AG04450 (cell line): ENCODE results near the gene MPST. TPM values are rescaled to one million over a fixed set of nuclear protein-coding genes. Genes with fewer than 3 reads are reported as not detected.
A peak's percentile ranks its signal among the peaks of the same experiment; 100 is the strongest.

Experiments
- CTCF ChIA-PET: fragments of 300-600, 350-600 bp; formaldehyde crosslinking; extraction: SDS; loops from one replicate; lab custom pipeline; 2022; ENCODE audit warnings: antibody characterized with exemption, inconsistent platforms; lab: Charles Lee
- POLR2A ChIA-PET: fragments of 350-600 bp; formaldehyde crosslinking; extraction: SDS; loops from one replicate; lab custom pipeline; 2021; ENCODE audit warnings: antibody characterized with exemption, inconsistent platforms; lab: Yijun Ruan, JAX
- DNase-seq: peaks from one replicate; pipeline ENCODE4 v3.0.0-alpha.2; 2011; ENCODE audit warnings: low read depth, low spot score
- H3K27ac ChIP-seq: one replicate; pipeline ENCODE4 v1.5.1; 2012; ENCODE audit warnings: low read depth, low read length, control low read depth
- H3K27me3 ChIP-seq: one replicate; pipeline ENCODE4 v1.6.0; 2012; ENCODE audit warnings: low read length; ENCODE audit not compliant: control insufficient read depth, insufficient read depth
- H3K4me3 ChIP-seq: 2 replicates; pipeline ENCODE4 v1.5.1; 2011; ENCODE audit warnings: mild to moderate bottlenecking, low read depth, low read length, control low read depth
- H3K9me3 ChIP-seq: 2 replicates; pipeline ENCODE4 v1.5.1; 2012; ENCODE audit warnings: low read length; ENCODE audit not compliant: control insufficient read depth, insufficient read depth
- CTCF ChIP-seq: IDR thresholded peaks from 2 replicates; pipeline ENCODE4 v1.5.1; 2011; ENCODE audit warnings: low read depth, low read length, control low read depth, inconsistent platforms
- polyA plus RNA-seq: library from polyadenylated mRNA; depleted of rRNA; stranded (reverse); fragments of >200 nt; gene quantifications from 2 replicates; pipeline ENCODE4 v1.2.3, GENCODE V29; 2011

The MPST gene
- polyA plus RNA-seq, 1 experiment: 33.3 TPM

DNA sequence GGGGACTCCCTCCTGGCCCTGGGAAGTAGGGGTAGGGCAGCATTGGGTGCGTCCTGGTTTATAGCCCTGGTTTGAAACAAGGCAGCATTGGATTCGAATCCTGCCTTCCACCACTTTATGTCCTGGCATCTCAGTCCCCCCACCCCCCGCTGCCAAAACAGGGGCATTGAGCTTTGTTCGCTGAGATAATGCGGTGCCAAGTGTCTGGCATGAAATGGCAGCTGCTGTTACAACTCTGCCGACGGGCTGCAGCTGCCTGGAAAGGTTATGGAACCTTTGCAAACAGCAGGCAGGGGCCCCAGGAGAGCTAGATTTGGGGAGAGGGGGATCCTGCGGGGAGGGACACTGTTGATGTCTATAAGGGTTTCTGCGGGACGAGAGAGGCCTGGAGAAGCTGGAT is 2.2 kb upstream of the MPST start:
- TF ChIP-seq CTCF: no peak
- DNase-seq: no peak
- H3K27ac ChIP-seq: no peak overlapping the region
- no peaks in the 10 kb centered on the region for H3K27me3 ChIP-seq
- CTCF ChIA-PET: interaction anchor here (2.6 kb wide), 1 partner anchor 161 kb away, joined by 10 read pairs; no protein-coding TSS in a partner anchor
- POLR2A ChIA-PET: interaction anchor here (0.6 to 0.7 kb wide), 2 partner anchors 26 to 79 kb away, joined by 3 to 4 read pairs; no protein-coding TSS in a partner anchor
- 0 out of 2 replicates have a peak overlapping the region, but pooled peaks have one; percentile 4 for H3K4me3 ChIP-seq
- H3K9me3 ChIP-seq: no peaks in the 10 kb centered on the region; the same call in 1 of the 2 replicates

GRCh38 chr22:37018086-37018814 is 1.3 kb upstream of the MPST start:
- DNase-seq: no peak
- no peak overlapping the region for H3K27ac ChIP-seq
- H3K4me3 ChIP-seq: peak overlapping the region; percentile 78
- H3K27me3 ChIP-seq: no peaks in the 10 kb centered on the region
- TF ChIP-seq CTCF: no peak
- ChIA-PET CTCF (interaction anchor here (2.6 to 5.0 kb wide), 2 partner anchors 13 to 162 kb away, joined by 10 to 36 read pairs; no protein-coding TSS in a partner anchor), POLR2A (interaction anchor here (0.6 to 1.6 kb wide), 5 partner anchors 12 to 242 kb away, joined by 3 to 9 read pairs (median 4); partner anchors contain the start of genes IFT27 and KCTD17)
- no peaks in the 10 kb centered on the region; the same call in 1 of the 2 replicates for H3K9me3 ChIP-seq

DNA sequence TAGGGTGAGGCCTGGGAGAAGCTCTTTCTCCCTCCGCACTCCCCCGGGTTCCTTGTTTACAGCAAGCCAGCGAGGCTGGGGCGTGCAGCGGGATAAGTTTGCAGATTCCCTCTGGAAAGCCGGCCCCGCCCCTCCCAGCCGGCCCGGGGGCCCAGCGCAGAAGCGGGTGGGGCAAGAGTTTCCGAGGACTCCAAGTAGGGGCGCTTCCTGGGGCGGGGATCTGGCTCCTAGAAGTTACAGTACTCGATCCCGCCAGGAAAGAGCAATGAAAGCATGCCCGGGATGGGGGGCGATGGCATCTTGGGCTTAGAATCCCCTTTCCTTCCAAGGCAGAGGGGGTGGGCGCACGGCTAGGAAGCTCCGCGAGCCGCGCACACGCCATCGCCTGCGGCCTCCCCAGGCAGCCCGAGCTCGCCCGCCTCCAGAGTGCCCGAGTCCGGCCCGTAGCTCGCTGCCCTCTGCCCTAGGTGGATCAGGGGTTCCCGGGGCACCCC is 680 bp upstream of the MPST start:
- no peaks in the 10 kb centered on the region; the same call in 1 of the 2 replicates for H3K9me3 ChIP-seq
- H3K27me3 ChIP-seq: no peaks in the 10 kb centered on the region
- TF ChIP-seq CTCF: no peak
- H3K27ac ChIP-seq: peak overlapping the region; percentile 57
- DNase-seq: no peak
- peak overlapping the region; percentile 78 for H3K4me3 ChIP-seq
- POLR2A ChIA-PET: interaction anchor here (0.6 to 1.6 kb wide), 5 partner anchors 11 to 243 kb away, joined by 3 to 9 read pairs (median 4); partner anchors contain the start of genes IFT27 and KCTD17
- CTCF ChIA-PET: interaction anchor here (0.6 to 5.0 kb wide), 3 partner anchors 13 to 163 kb away, joined by 4 to 36 read pairs (median 10); no protein-coding TSS in a partner anchor

GRCh38 chr22:37020192-37020479 is 594 bp downstream of the MPST start:
- Histone ChIP-seq H3K4me3 (peak overlapping the region; percentile 77), H3K27ac (no peak overlapping the region), H3K9me3 (no peaks in the 10 kb centered on the region; the same call in 1 of the 2 replicates), H3K27me3 (no peaks in the 10 kb centered on the region)
- CTCF ChIA-PET: interaction anchor here (0.8 to 5.0 kb wide), 3 partner anchors 11 to 244 kb away, joined by 3 to 36 read pairs (median 3); partner anchors contain the start of gene IFT27
- DNase-seq: no peak
- POLR2A ChIA-PET: interaction anchor here (0.6 to 1.6 kb wide), 2 partner anchors 10 to 194 kb away, joined by 3 to 4 read pairs; no protein-coding TSS in a partner anchor
- no peak for TF ChIP-seq CTCF

GRCh38 chr22:37021041-37021440 is 1.5 kb downstream of the MPST start:
- ChIA-PET CTCF (interaction anchor here (0.6 to 5.0 kb wide), 10 partner anchors 9 to 239 kb away, joined by 3 to 36 read pairs (median 4); no protein-coding TSS in a partner anchor), POLR2A (interaction anchor here (0.6 kb wide), 1 partner anchor 185 kb away, joined by 9 read pairs; no protein-coding TSS in a partner anchor)
- no peak for DNase-seq

More at GRCh38 chr22:37021041-37021440, 1.5 kb downstream of the MPST start:
- Histone ChIP-seq H3K4me3 (no peak overlapping the region), H3K27ac (no peak overlapping the region), H3K9me3 (no peaks in the 10 kb centered on the region; the same call in 1 of the 2 replicates), H3K27me3 (no peaks in the 10 kb centered on the region)
- TF ChIP-seq CTCF: no peak
